Measurements from ENCODE around the gene GUCY2F.

The GUCY2F gene

GRCh38 chrX:109463784-109464183 is 18.1 kb downstream of the GUCY2F start:
- no peak for TF ChIP-seq CTCF (IDR thresholded peaks at IDR 0.05; ENCODE audit: extremely low read depth, missing control alignments)
- no peak for DNase-seq (ENCODE audit: low spot score)

DNA sequence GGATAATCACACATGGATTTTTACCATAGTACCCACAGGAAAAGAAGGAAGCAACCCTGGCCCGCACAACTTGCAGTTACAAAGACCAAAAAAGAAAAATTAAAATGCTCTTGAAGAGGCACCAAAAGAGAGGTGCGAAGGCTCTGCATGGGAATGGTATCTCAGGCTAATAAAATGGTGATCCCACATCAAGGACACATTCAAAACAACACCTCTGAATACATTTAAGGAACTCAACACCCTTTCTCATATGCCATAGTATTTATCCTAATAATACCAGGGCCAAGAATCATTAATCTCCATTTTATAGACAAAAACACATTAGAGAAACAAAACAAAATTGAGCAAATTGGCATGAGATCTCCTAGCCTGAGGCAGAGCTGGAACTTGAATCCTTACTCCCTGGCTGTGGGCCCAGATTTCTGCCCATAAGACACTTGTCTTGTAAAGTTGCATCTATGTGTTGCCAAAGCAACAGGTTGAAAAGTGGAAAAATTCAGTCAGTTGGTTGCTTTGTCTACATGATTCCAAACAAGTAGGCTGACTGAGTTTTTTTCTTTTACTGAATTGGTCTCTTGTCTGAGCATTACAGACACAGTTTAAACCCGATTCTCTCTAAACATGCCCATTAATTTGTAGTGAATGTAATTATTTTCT is 33.5 kb downstream of the GUCY2F start:
- TF ChIP-seq CTCF (IDR thresholded peaks at IDR 0.05; ENCODE audit: extremely low read depth, missing control alignments) = no peak
- no peak for DNase-seq (ENCODE audit: low spot score)

DNA sequence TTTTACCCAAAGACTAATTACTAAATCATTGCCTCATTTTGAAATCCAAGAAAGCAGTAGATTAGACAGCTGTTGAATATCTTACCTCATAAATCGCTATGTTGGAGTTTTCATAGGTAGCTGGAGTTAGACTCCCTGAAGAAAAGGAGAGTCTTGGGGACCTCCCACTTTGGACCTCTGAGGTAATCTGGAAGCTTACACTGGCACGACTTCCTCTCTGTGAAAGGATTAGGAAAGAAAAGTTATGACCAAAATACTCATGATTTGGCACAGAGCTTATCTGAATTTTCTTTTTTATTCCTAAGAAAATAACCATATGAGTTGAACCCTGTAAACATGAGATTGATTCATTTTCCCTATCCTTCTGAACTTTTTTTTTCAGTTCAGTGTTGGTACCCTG is 40.6 kb downstream of the GUCY2F start:
- TF ChIP-seq CTCF (IDR thresholded peaks at IDR 0.05; ENCODE audit: extremely low read depth, missing control alignments) = no peak
- DNase-seq (ENCODE audit: low spot score) = no peak

- no peak for TF ChIP-seq CTCF (IDR thresholded peaks at IDR 0.05; ENCODE audit: extremely low read depth, missing control alignments)
- peak; percentile 2 for DNase-seq (ENCODE audit: low spot score)
These were observed 41.4 kb downstream of the GUCY2F start for GRCh38 chrX:109440475-109440874.

- no peak for DNase-seq (ENCODE audit: low spot score)
- no peak for TF ChIP-seq CTCF (IDR thresholded peaks at IDR 0.05; ENCODE audit: extremely low read depth, missing control alignments)
These were observed 72.7 kb downstream of the GUCY2F start for GRCh38 chrX:109409181-109409580.

DNA sequence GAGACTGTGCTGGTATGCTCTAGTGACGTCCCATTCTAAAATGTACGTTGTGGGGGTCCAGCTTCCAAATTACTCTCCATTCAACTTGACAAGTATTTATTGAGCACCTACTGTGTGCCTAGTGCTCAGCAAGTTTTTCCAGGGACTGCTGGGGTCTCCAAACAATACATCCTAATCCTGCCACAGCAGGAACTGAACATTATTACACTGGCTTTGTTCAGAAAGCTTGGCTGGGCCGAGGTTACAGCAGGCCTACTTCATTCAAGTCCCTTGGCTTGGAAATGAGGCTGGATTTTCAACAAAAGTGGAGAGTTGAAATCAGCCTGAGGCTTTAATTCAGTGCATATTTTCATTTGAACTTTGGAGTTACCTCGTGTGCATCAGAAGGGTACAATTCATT is 78.0 kb downstream of the GUCY2F start:
- no peak for DNase-seq (ENCODE audit: low spot score)
- TF ChIP-seq CTCF (IDR thresholded peaks at IDR 0.05; ENCODE audit: extremely low read depth, missing control alignments) = no peak

DNA sequence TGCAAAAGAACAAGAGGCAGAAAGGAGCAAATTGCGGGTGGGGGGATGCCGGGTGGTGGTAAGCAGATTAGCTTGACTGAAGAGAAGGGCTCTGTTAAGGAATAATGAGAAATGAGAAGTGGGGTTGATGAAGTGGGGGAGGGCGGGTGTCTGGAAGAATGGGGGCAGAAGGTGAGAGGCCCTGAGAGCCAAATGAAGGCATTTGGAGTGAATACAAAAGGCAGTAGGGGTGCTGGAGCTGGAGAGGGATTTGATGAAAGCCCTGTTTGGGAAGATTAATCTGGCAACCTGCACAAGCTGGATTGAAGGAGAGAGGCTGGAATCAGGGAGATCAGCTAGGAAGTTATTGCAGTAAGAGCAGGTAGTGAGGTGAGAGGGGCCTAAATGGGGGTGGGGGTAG is 82.1 kb downstream of the GUCY2F start:
- no peak for TF ChIP-seq CTCF (IDR thresholded peaks at IDR 0.05; ENCODE audit: extremely low read depth, missing control alignments)
- DNase-seq (ENCODE audit: low spot score) = no peak

All from GM20000 (cell line).